CD4-positive, alpha-beta T cell treated with Interleukin-15 for 4 hours (primary cell): ENCODE data around the gene NKRF.
"Not testable (repeated sequence)": the region's sequence is repeated elsewhere in the genome, so short reads cannot be mapped to it uniquely, and the experiment has no call there.

Experiments
- DNase-seq: peaks from one replicate; pipeline ENCODE4 v3.0.0-alpha.2; 2020; ENCODE audit warnings: low spot score

The NKRF gene

GRCh38 chrX:119606280-119607017 is at the start of gene NKRF:
TSS of gene NKRF (minus strand) at chrX:119606424.
- DNase-seq, result peak; percentile 90

- DNase-seq, result peak; percentile 22
These were observed 48.9 kb upstream of the NKRF start for GRCh38 chrX:119655125-119655524.

GRCh38 chrX:119654112-119654531 is 47.9 kb upstream of the NKRF start:
- DNase-seq, result no peak

- no peak for DNase-seq
These were observed 42.2 kb upstream of the NKRF start for GRCh38 chrX:119648421-119648775.

- peak; percentile 75 for DNase-seq
These were observed 41.6 kb upstream of the NKRF start for GRCh38 chrX:119647552-119648420.

- no peak for DNase-seq
These were observed 40.9 kb upstream of the NKRF start for GRCh38 chrX:119647089-119647488.

- no peak for DNase-seq
These were observed 40.3 kb upstream of the NKRF start for GRCh38 chrX:119646515-119646914.

- no peak for DNase-seq
These were observed 37.5 kb upstream of the NKRF start for GRCh38 chrX:119643696-119644095.

- no peak for DNase-seq
These were observed 34.5 kb upstream of the NKRF start for GRCh38 chrX:119640731-119641170.

- no peak for DNase-seq
These were observed 32.7 kb upstream of the NKRF start for GRCh38 chrX:119638725-119639471.

GRCh38 chrX:119637421-119637820 is 31.2 kb upstream of the NKRF start:
- DNase-seq, result not testable (repeated sequence)

GRCh38 chrX:119636419-119636818 is 30.2 kb upstream of the NKRF start:
- DNase-seq, result no peak

GRCh38 chrX:119635799-119636198 is 29.6 kb upstream of the NKRF start:
- no peak for DNase-seq

GRCh38 chrX:119635179-119635578 is 29.0 kb upstream of the NKRF start:
- no peak for DNase-seq

GRCh38 chrX:119625843-119626242 is 19.6 kb upstream of the NKRF start:
- no peak for DNase-seq

GRCh38 chrX:119624951-119625668 is 18.9 kb upstream of the NKRF start:
- no peak for DNase-seq

- no peak for DNase-seq
These were observed 18.2 kb upstream of the NKRF start for GRCh38 chrX:119624417-119624816.

GRCh38 chrX:119622356-119623232 is 16.4 kb upstream of the NKRF start:
- DNase-seq, result no peak

GRCh38 chrX:119618439-119618838 is 12.2 kb upstream of the NKRF start:
- no peak for DNase-seq

- DNase-seq, result no peak
These were observed 11.4 kb upstream of the NKRF start for GRCh38 chrX:119617517-119618164.
